DND-41 (cell line): Measurements from ENCODE around the gene LSP1.

Experiments
- ATAC-seq: fragments of 200-7000 bp; cut with Tn5 transposase; 3 replicates; pipeline ENCODE4 v1.9.1; 2021; ENCODE audit warnings: low read depth; ENCODE audit not compliant: insufficient read depth
- DNase-seq: peaks from one replicate; pipeline ENCODE4 v3.0.0-alpha.2; 2020
- H2AFZ ChIP-seq: 2 replicates; pipeline ENCODE4 v1.6.0; 2012; ENCODE audit warnings: low read depth, low read length
- H3K27ac ChIP-seq: 2 replicates; pipeline ENCODE4 v1.5.1; 2012; ENCODE audit warnings: low read length, inconsistent platforms
- H3K27me3 ChIP-seq: fragments of 200-600 bp; sonication (generic); 2 replicates; pipeline ENCODE4 v1.6.0; 2012; ENCODE audit warnings: low read length, mild to moderate bottlenecking, inconsistent platforms; ENCODE audit not compliant: insufficient read depth, poor library complexity
- H3K36me3 ChIP-seq: 2 replicates; pipeline ENCODE4 v1.5.1; 2012; ENCODE audit warnings: low read length, inconsistent platforms; ENCODE audit not compliant: insufficient read depth
- H3K4me1 ChIP-seq: 2 replicates; pipeline ENCODE4 v1.5.1; 2012; ENCODE audit warnings: mild to moderate bottlenecking, low read length; ENCODE audit not compliant: insufficient read depth
- H3K4me2 ChIP-seq: 2 replicates; pipeline ENCODE4 v1.6.0; 2012; ENCODE audit warnings: mild to moderate bottlenecking, moderate library complexity, low read length, inconsistent platforms; ENCODE audit not compliant: insufficient read depth
- H3K4me3 ChIP-seq, 2 experiments: fragments of 200-600 bp in 1 of 2; shearing (Covaris generic) in 1 of 2; 2 replicates each; pipeline ENCODE4 v1.5.1; 2012 to 2016; ENCODE audit warnings: inconsistent platforms in 2 of 2, low read length in 2 of 2, mild to moderate bottlenecking in 2 of 2, low read depth in 1 of 2, moderate library complexity in 1 of 2
- H3K79me2 ChIP-seq: 2 replicates; pipeline ENCODE4 v1.6.0; 2012; ENCODE audit warnings: low read length, inconsistent platforms; ENCODE audit not compliant: insufficient read depth
- H3K9ac ChIP-seq: 2 replicates; pipeline ENCODE4 v1.6.0; 2012; ENCODE audit warnings: low read depth, mild to moderate bottlenecking, inconsistent platforms, low read length, moderate library complexity
- H3K9me3 ChIP-seq: 2 replicates; pipeline ENCODE4 v1.5.1; 2012; ENCODE audit warnings: low read length, moderate library complexity, mild to moderate bottlenecking, inconsistent platforms; ENCODE audit not compliant: insufficient read depth, severe bottlenecking
- H4K20me1 ChIP-seq: 2 replicates; pipeline ENCODE4 v1.6.0; 2012; ENCODE audit warnings: low read length; ENCODE audit not compliant: insufficient read depth
- CTCF ChIP-seq: IDR thresholded peaks from 2 replicates; pipeline ENCODE4 v1.5.1; 2012; ENCODE audit warnings: borderline replicate concordance, low read length, moderate library complexity, mild to moderate bottlenecking; ENCODE audit not compliant: poor library complexity, severe bottlenecking; ENCODE audit errors: extremely low read depth
- EZH2 ChIP-seq: IDR thresholded peaks from 3 replicates; pipeline ENCODE4 v1.6.1; 2012; ENCODE audit warnings: borderline replicate concordance, low read depth, mild to moderate bottlenecking, moderate library complexity, low read length, inconsistent platforms; ENCODE audit not compliant: severe bottlenecking

LSP1 gene

DNA sequence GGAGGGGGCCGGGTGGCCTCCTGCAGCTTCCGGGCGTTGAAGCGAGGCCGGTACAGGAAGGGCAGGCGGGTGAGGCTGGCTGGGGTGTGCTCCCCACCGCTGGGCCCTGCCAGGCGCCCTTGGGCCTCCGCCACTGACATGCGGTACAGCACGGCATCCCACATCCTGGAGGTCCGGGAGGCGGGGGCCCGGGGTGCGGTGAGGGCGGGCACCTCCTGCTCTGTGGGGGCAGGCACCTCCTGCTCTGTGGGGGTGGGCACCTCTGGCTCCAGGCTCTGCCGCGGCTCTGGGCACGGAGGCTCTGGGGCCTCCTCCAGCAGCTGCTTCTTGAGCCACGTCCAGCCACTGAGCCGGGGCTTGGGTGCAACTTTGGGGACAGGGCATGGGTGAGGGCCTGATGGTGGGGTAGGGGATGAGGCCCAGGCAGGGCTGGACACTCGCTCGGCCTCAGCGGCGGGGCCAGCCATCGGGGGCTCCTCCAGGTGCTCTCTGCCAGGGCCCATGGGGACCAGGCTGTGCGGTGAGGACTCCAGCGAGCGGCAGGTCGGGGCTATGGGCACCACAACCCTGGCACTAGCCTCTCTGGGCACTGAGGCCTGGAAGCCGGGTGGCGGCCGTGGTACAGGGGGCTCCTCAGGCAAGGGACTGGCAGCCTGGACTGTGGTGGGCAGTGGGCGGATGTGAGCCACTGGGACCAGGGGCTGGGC lies 36.5 kb downstream of the LSP1 start:
- Histone ChIP-seq H2AFZ (peak overlapping the region; percentile 59; the same call in 1 of the 2 replicates), H4K20me1 (no peaks in the 10 kb centered on the region), H3K9me3 (no peaks in the 10 kb centered on the region), H3K4me3 (peak overlapping the region; percentile 3 to 59; a peak in 3 of 4 replicates), H3K79me2 (peaks cover 7% of the 10 kb centered on the region; the same call in 1 of the 2 replicates), H3K27ac (peak overlapping the region; percentile 90), H3K9ac (peak overlapping the region; percentile 69), H3K4me1 (peaks cover 41% of the 10 kb centered on the region), H3K27me3 (no peaks in the 10 kb centered on the region), H3K36me3 (no peaks in the 10 kb centered on the region; the same call in 1 of the 2 replicates), H3K4me2 (peak overlapping the region; percentile 83)
- TF ChIP-seq EZH2 (no peak), CTCF (no peak)
- DNase-seq (peak; percentile 95), ATAC-seq (peak; percentile 96)

DNA sequence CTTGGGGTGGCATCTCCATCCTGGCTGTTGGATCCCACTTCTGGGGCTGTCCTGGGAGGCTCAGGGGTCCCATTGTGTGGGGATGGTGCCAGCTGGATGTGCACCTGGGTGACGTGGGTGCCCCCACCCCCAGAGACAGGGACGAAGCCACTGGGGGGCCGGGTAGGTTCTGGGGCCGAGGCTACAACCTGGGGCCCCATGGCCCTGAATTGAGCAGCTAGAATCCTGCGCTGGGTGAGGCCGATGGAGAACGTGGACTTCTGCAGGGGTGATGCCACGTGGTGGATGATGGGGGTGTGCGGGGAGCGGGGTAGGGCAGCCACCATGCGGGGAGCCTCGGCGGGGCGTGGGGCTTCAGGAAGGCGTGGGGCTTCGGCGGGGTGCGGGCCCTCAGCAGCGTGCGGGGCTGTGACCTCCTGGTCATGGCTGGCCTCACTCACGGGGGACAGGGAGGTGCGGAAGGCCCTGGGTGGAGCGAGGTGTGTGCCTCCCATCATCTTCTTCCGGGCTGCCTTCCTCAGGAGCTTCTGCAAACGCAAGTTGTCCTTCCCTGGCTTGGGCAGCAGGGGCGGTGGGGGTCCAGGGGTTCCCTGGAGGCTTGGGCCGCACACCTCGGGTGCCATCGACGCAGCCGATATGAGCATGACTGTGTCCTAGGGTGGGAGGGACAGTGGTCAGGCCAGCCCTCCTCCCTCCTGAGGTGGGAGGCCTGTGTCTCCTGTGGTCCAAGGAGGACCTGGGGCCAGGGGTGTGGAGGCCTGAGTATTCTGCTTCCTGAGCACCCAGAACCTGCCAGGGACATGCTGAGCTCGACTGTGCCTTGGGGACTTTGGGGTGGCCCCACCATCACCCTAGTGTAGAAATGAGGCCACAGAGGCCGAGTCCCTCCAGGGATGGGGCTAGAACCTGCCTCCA lies 37.3 kb downstream of the LSP1 start:
- H3K79me2 ChIP-seq, result peaks cover 7% of the 10 kb centered on the region; the same call in 1 of the 2 replicates
- TF ChIP-seq CTCF, result no peak
- TF ChIP-seq EZH2, result no peak
- ATAC-seq (no peak), DNase-seq (no peak)
- no peaks in the 10 kb centered on the region; the same call in 1 of the 2 replicates for H3K36me3 ChIP-seq
- peak overlapping the region; percentile 3 to 59; a peak in 3 of 4 replicates for H3K4me3 ChIP-seq
- H3K27me3 ChIP-seq, result no peaks in the 10 kb centered on the region
- H3K27ac ChIP-seq, result peak overlapping the region; percentile 90
- H3K4me2 ChIP-seq, result peak overlapping the region; percentile 83
- no peaks in the 10 kb centered on the region for H4K20me1 ChIP-seq
- H3K9ac ChIP-seq, result peak overlapping the region; percentile 69
- H2AFZ ChIP-seq, result no peak overlapping the region
- H3K4me1 ChIP-seq, result peaks cover 41% of the 10 kb centered on the region
- H3K9me3 ChIP-seq, result no peaks in the 10 kb centered on the region

DNA sequence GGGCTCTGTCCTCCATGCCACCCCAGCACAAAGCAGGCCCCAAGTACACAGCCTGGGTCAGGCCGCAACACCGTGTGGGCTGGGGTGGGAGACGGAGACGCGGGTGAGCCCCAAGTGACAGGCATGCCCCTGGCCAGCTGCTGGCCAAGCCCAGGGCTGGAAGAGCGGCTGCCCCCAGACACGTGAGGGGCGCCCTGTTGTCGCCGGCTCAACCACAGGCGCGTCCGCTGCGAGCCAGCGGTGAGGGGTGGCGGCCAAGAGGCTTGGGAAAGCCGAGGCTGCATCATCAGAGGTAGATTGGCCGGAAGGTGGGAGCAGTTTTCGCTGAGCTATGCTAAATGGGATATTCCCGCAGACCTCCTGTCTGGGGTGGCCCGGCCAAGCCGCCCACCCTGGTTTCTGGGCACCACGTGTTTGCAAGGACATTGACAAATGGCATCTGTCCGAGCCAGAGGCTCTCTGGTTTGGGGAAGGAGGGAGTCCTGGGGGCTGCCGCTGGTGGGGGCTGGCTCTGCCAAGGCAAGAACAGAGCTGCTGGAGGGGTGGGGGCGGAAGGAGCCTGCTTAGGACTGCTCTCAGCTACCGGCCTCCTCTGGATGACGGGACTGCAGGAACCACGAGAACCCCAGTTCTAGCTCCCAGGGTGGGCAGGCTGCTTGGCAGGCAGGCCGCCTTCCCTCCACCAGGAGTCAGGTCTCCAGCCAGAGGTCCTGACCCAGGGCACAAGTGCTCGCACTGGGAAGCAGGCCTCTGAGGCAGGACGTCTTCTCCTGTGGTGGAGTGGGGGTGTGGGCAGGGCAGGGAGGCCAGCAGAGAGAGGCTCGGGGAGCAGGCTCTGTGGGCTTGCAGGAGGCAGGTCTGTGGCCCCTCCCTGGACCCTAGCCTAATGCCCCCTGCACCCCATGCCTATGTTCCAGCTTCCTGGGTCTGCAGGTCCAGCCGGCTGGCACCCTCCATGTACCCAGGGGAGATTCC lies 38.3 kb downstream of the LSP1 start:
- Histone ChIP-seq H3K27me3 (no peaks in the 10 kb centered on the region), H4K20me1 (no peaks in the 10 kb centered on the region), H3K27ac (peak overlapping the region; percentile 90; the same call in 1 of the 2 replicates), H3K9me3 (no peaks in the 10 kb centered on the region), H3K4me3 (peak overlapping the region in 1 of 2 experiments; percentile 59; a peak in 1 of 4 replicates), H3K36me3 (no peaks in the 10 kb centered on the region; the same call in 1 of the 2 replicates), H3K79me2 (peaks cover 7% of the 10 kb centered on the region; the same call in 1 of the 2 replicates), H3K9ac (peak overlapping the region; percentile 69), H2AFZ (no peak overlapping the region), H3K4me2 (peak overlapping the region; percentile 83), H3K4me1 (peaks cover 41% of the 10 kb centered on the region)
- no peak for ATAC-seq
- TF ChIP-seq EZH2, result no peak
- TF ChIP-seq CTCF, result no peak
- no peak for DNase-seq
